Astrocyte of the spinal cord (primary cell): ENCODE measurements around the gene MS4A8.
A peak's percentile ranks its signal among the peaks of the same experiment; 100 is the strongest.

Experiments used
- DNase-seq: peaks from one replicate; pipeline ENCODE4 v3.0.0; 2011; ENCODE audit warnings: low read depth, low spot score
- H3K4me3 ChIP-seq: 2 replicates; pipeline ENCODE4 v1.5.1; 2011; ENCODE audit warnings: low read depth, mild to moderate bottlenecking, low read length, moderate library complexity
- CTCF ChIP-seq: IDR thresholded peaks from 2 replicates; pipeline ENCODE4 v1.5.1; 2012; ENCODE audit warnings: low read depth, mild to moderate bottlenecking, low read length, inconsistent platforms
- in situ Hi-C: cut with HindIII; loops from 2 replicates; pipeline ENCODE4 v1.10.0; 2017; ENCODE audit warnings: low sequenced_read_pairs

Gene MS4A8

DNA sequence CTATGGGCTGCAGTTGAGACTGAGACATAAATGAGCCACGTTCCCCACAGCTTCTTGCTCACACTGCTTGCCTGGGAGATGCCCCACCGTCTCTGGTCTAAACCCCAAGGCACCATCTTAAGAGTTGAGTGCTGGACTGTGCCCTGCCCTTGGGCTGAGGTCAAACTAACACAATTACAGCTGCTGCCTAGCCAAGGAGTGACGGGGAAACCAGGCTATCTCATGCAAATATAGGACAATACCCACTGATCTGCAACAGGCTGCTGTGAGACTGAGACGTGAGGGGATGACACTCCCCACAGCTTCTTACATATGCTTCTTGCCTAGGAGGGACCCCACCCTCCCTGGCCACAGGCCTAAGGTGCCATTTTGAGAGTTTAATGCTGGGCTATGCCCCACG is 7.8 kb upstream of the MS4A8 start:
- no peak for TF ChIP-seq CTCF
- no peak for DNase-seq
- H3K4me3 ChIP-seq, result no peak overlapping the region
- in situ Hi-C loops, result no loop called here

DNA sequence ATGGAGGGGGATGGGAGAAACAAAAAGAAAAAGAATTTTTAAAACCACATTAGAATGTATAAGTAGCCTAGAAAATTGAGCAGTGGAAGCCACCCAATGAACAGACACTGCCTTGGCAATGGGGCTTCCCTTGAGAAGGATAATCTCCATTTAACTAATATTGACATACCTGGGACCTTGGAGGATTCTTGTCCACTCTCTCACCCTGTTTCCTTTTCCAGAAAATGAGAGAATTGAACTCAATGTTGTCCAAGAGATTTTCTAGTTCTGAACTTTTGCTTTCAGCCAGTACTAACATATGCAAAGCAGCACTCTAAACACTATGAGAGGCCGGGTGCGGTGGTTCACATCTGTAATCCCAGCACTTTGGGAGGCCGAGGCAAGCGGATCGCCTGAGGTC is 524 bp downstream of the MS4A8 start:
- TF ChIP-seq CTCF, result no peak
- in situ Hi-C loops, result no loop called here
- DNase-seq, result no peak
- no peak overlapping the region for H3K4me3 ChIP-seq

- no peak for DNase-seq
- H3K4me3 ChIP-seq, result no peak overlapping the region
- in situ Hi-C loops, result no loop called here
- peak; percentile 21 for TF ChIP-seq CTCF
Observed at GRCh38 chr11:60700689-60701468, 1.5 kb downstream of the MS4A8 start.

GRCh38 chr11:60701469-60701818 is 2.0 kb downstream of the MS4A8 start:
- no peak for TF ChIP-seq CTCF
- no peak for DNase-seq
- H3K4me3 ChIP-seq, result no peak overlapping the region
- in situ Hi-C loops, result no loop called here

DNA sequence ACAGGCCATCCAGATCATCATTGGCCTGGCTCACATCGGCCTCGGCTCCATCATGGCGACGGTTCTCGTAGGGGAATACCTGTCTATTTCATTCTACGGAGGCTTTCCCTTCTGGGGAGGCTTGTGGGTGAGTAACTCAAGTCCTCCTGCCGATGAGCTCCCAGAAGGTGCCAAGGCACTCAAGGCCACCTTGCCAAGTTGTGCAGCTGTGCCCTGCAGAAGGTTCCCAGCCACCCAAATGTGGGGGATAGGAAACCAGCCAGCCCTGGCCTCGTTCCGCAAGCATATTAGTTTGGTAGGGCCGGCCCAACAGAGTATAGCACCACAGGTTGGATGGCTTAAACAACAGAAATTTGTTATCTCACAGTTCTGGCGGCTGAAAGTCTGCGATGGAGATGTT is 4.0 kb downstream of the MS4A8 start:
- in situ Hi-C loops, result no loop called here
- H3K4me3 ChIP-seq, result no peak overlapping the region
- TF ChIP-seq CTCF, result no peak
- no peak for DNase-seq

DNA sequence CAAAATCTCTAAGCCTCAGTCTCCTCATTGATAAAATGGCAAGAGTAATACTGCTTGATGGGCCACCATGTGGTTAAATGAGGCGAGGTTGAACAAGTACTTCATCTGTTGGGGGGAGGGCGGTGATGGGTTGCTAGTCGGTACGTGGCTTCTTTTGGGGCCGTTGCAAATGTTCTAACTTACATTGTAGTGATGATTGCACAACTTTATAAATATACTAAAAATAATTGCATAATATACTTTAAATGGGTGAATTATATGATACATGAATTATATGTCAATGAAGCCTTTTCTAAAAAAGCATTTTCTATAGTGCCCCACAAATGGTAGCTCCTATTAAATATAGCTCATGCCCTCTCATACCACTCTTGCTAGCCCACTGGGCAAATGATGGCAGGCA is 6.5 kb downstream of the MS4A8 start:
- in situ Hi-C loops, result no loop called here
- no peak overlapping the region for H3K4me3 ChIP-seq
- DNase-seq, result no peak
- TF ChIP-seq CTCF, result no peak
